MM.1S (cell line): ENCODE data around the gene MAGOHB.

ENCODE experiments used
- EZH2 ChIP-seq: fragments of 300-600 bp; sonication (generic); optimal IDR thresholded peaks from 2 replicates; pipeline ENCODE3; 2017; ENCODE audit warnings: low read depth, mild to moderate bottlenecking, antibody characterized with exemption, low read length, mixed read lengths
- TF ChIP-seq, protein P1 (sequence below): fragments of 300-600 bp; sonication (generic); IDR thresholded peaks from 2 replicates; pipeline ENCODE4 v1.5.1; 2016; ENCODE audit warnings: antibody characterized with exemption, low read length, mixed read lengths

DNA sequence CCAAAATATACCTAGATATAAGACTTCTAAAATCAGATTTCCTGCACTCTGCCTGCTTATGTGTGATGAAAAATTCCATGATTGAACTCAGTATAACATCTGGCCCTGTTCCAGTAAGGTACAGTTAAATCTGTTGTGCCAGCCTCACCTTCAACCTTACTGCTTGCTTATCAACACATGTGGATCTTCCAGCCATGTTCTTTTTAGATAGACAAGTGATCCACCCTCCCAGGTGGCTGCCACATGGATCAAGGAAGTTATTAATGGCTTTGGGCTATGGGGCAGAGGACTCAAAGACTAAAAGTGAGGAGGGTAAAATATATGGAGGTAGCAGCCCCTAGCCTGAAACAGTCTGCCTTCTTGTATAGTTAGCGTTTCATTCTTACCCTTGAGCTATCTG is 25.3 kb upstream of the MAGOHB start:
- TF ChIP-seq, protein P1, sequence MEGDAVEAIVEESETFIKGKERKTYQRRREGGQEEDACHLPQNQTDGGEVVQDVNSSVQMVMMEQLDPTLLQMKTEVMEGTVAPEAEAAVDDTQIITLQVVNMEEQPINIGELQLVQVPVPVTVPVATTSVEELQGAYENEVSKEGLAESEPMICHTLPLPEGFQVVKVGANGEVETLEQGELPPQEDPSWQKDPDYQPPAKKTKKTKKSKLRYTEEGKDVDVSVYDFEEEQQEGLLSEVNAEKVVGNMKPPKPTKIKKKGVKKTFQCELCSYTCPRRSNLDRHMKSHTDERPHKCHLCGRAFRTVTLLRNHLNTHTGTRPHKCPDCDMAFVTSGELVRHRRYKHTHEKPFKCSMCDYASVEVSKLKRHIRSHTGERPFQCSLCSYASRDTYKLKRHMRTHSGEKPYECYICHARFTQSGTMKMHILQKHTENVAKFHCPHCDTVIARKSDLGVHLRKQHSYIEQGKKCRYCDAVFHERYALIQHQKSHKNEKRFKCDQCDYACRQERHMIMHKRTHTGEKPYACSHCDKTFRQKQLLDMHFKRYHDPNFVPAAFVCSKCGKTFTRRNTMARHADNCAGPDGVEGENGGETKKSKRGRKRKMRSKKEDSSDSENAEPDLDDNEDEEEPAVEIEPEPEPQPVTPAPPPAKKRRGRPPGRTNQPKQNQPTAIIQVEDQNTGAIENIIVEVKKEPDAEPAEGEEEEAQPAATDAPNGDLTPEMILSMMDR: no peak
- TF ChIP-seq EZH2: no peak
